ENCODE measurements around the gene CUBN.

GRCh38 chr10:17003151-17003550 lies 126.5 kb downstream of the CUBN start:
- TF ChIP-seq YY1 (IDR thresholded peaks at IDR 0.05; ENCODE audit: insufficient read depth, insufficient read length), result no peak
- TF ChIP-seq ZNF274 (IDR thresholded peaks at IDR 0.05; ENCODE audit: low read depth, low read length), result no peak
- no peak for TF ChIP-seq SUZ12 (IDR thresholded peaks at IDR 0.05; ENCODE audit: extremely low read depth, insufficient read depth, insufficient read length)

All from NT2/D1 (cell line).